Skeletal muscle tissue (tissue), 4 donors: ENCODE measurements around the gene NUP58. TPM values are rescaled to one million over a fixed set of nuclear protein-coding genes. Genes with fewer than 3 reads are reported as not detected.

ENCODE experiments used
- H3K27ac ChIP-seq: one replicate; pipeline ENCODE4 v1.7.0; 2013; ENCODE audit warnings: mild to moderate bottlenecking, low read depth, low read length, inconsistent platforms
- H3K27me3 ChIP-seq, 3 donors: one replicate each; pipeline ENCODE4 v1.7.0; 2013; ENCODE audit warnings: low read length in 3 of 3; ENCODE audit not compliant: control insufficient read depth in 3 of 3, insufficient read depth in 3 of 3
- H3K36me3 ChIP-seq, 3 donors: one replicate each; pipeline ENCODE4 v1.7.0; 2013; ENCODE audit warnings: low read length in 3 of 3; ENCODE audit not compliant: control insufficient read depth in 3 of 3, insufficient read depth in 3 of 3
- H3K4me1 ChIP-seq, 3 donors: one replicate each; pipeline ENCODE4 v1.7.0; 2013; ENCODE audit warnings: low read length in 3 of 3, mild to moderate bottlenecking in 3 of 3; ENCODE audit not compliant: control insufficient read depth in 3 of 3, insufficient read depth in 3 of 3
- H3K4me3 ChIP-seq, 3 donors: one replicate each; pipeline ENCODE4 v1.7.0; 2013; ENCODE audit warnings: low read length in 3 of 3
- H3K9ac ChIP-seq, 3 donors: one replicate each; pipeline ENCODE4 v1.7.0; 2013; ENCODE audit warnings: low read length in 3 of 3, mild to moderate bottlenecking in 3 of 3, moderate library complexity in 2 of 3, low read depth in 1 of 3
- H3K9me3 ChIP-seq, 3 donors: one replicate each; pipeline ENCODE4 v1.7.0; 2013; ENCODE audit warnings: low read length in 3 of 3; ENCODE audit not compliant: control insufficient read depth in 3 of 3
- total RNA-seq: library from RNA; depleted of rRNA; stranded (reverse); fragments of >200 nt; gene quantifications from one replicate; pipeline ENCODE4 v1.2.3, GENCODE V29; 2014
- donor health status: Osteomylitis.

The NUP58 gene
- total RNA-seq, 1 donor from 2014 or later, result 45.4 TPM

DNA sequence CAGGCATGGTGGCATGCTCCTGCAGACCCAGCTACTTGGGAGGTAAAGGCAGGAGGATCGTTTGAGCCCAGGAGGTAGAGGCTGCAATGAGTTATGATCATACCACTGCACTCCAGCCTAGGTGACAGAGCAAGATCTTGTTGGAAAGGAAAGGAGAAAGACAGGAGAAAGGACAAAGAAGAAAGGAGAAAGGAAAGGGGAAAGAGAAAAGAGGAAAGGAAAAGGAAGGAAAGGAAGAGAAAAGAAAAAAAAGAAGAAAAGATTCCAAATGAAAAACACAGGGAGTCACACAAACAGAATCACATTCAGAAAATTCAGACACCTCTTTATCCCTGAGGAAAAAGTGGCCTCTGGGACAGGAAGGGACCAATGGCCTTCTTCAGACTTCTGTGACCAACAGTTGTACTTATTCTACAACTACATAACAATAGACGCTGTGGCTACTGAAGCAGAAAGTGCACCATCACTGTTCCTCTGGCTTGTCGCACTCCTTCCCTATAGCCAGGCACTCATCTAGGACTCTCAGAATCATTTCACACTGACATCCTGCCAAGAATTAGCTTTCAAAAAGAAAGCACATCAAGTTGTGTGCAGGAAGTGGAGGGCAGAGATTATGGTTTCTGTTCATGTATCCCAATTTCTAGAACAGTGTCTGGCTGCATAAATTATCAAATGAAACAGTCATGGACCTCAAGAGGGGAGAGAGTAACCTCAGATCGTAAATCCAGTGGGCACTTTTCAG, 20.1 kb upstream of the NUP58 start:
- no peak overlapping the region for H3K27ac ChIP-seq
- no peak overlapping the region for H3K4me3 ChIP-seq
- H3K4me1 ChIP-seq, result peaks cover 0 to 7% (median 0%) of the 10 kb centered on the region in 3 donors
- no peaks in the 10 kb centered on the region for H3K36me3 ChIP-seq
- H3K9ac ChIP-seq, result no peak overlapping the region
- no peaks in the 10 kb centered on the region for H3K27me3 ChIP-seq
- no peaks in the 10 kb centered on the region for H3K9me3 ChIP-seq

DNA sequence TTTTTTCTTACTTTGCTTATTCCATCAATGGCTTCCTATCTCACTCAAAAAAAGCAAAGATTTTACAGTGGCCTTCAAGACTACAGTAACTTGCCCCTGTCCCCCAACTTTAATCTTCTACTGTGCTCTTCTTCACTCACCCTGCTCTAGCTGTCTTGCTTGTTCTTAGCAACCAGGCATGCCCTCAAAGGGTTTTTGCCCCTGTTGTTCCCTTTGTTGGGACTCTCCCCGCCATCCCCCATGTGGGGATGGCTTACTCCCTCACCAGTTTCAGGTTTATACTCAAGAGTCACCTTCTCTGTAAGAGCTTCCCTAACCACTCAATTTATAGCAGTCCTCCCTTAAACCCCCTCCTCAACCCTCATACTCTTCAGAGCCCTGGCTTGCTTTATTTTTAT, 19.5 kb upstream of the NUP58 start:
- no peaks in the 10 kb centered on the region for H3K27me3 ChIP-seq
- H3K4me3 ChIP-seq, result no peak overlapping the region
- H3K27ac ChIP-seq, result no peak overlapping the region
- H3K9ac ChIP-seq, result no peak overlapping the region
- H3K36me3 ChIP-seq, result no peaks in the 10 kb centered on the region
- no peaks in the 10 kb centered on the region for H3K9me3 ChIP-seq
- peaks cover 0 to 7% (median 0%) of the 10 kb centered on the region in 3 donors for H3K4me1 ChIP-seq

DNA sequence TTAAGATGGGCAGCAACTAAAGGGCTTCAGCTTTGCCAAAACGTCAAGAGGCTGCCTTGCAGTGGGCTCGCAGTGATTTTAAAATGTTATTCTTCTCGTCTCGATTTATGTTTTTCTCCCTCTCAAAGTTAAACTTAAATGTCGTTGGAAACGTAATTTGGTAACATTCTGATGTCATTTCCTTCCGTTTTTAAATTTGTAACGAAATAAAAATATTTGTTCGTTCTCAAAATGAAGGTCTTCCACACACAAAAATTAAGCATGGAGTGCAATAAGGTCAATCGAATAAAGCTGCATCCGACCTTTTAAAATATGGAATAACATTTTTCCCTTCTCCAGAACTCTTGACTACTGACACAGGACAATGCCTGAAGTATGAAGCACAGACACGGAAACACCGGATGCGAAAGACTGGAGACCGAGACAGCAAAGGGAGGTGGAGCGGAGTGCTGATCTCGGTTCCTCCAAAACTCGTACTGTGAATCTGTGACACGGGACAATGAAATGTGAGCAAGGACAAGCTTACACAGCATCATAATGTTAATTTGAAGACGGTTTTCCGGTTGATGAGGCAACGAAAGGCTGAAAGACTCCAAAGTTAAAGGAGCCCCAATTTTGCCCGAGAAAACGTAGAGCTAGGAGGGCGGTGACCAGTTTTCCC, 15.0 kb upstream of the NUP58 start:
- no peaks in the 10 kb centered on the region for H3K36me3 ChIP-seq
- H3K4me3 ChIP-seq, result peak overlapping the region; percentile 83 to 92 (median 91)
- H3K9ac ChIP-seq, result peak overlapping the region; percentile 74 to 92 (median 91)
- no peaks in the 10 kb centered on the region for H3K27me3 ChIP-seq
- peaks cover 3 to 9% (median 4%) of the 10 kb centered on the region in 3 donors for H3K4me1 ChIP-seq
- H3K9me3 ChIP-seq, result no peaks in the 10 kb centered on the region
- H3K27ac ChIP-seq, result peak overlapping the region; percentile 79

DNA sequence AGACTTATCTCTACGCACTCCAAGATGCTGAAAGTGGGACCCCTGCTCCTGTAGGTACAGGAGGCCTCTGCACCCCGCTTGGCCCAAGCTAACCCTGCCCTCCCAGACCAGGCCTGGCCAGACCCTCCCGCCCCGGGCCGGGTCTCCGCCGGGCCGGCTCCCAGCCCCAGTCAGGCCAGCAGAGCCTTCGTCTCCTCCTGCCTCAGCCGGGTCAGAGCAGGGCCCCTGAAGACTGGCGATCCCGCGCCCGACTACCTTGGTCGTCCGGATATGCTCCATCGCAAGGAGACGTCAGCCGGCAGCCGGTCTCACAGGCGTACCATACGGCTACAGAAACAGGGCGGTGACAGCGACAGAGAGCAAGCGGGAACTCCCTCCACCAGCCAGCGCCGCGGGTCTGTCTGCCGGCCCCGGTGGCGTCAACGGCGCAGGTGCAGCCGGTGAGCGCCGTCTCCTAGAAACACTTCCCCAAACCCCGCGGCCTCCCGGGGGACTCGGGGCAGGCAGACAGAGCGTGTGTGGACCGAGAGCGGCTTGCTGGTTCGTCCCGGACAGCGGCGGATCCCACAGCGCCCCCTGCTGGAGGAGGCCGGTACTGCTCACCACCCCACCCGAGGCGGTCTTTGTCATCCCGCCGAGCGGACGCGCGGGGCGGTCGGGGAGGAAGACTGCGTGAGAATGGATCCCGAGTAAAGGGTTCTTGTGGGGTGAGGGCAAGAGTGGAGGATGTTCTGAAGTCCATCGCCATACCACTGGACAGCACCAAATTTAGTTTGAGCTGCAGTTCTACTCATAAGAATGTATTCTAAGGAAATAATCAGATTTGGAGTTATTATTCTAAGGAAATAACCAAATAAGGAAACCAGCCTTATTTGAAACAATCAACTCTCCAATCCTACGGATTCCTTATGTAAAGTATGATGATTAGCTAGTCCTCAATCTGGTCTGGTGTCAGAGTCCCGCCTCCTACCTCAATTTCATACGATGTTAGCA, 14.2 kb upstream of the NUP58 start, which contains the start of gene MTMR6:
MTMR6 (minus strand) TSS at position 520 of the 993 bp plus-strand sequence; CDS start at position 279, 241 bp downstream.
- Histone ChIP-seq H3K36me3 (no peaks in the 10 kb centered on the region), H3K4me1 (peaks cover 3 to 9% (median 4%) of the 10 kb centered on the region in 3 donors), H3K4me3 (peak within 1 kb of the TSS; percentile 83 to 92 (median 91)), H3K27ac (peak within 1 kb of the TSS; percentile 79), H3K27me3 (no peaks in the 10 kb centered on the region), H3K9ac (peak within 1 kb of the TSS; percentile 74 to 92 (median 91)), H3K9me3 (no peaks in the 10 kb centered on the region)

DNA sequence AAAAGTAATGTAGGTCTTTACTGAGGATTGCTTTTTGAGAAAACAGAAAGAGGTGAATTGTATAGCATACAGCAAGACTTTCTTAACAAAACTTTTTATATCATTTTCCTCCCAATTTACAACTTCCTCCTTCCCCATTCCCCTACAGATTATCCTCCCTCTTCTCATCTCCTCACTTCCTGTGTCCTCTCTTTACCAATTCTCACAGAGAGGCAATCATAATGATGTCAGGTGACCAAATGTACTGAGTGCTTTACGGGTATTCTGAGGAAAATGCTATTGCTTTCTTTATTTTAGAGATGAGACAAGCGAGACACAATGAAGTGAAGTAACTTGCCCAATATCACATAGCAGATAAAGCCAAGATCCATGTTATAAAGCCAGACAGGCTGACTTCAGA, 12.5 kb upstream of the NUP58 start:
- no peaks in the 10 kb centered on the region for H3K9me3 ChIP-seq
- peaks cover 3 to 9% (median 4%) of the 10 kb centered on the region in 3 donors for H3K4me1 ChIP-seq
- H3K36me3 ChIP-seq, result no peaks in the 10 kb centered on the region
- no peak overlapping the region for H3K27ac ChIP-seq
- no peak overlapping the region for H3K4me3 ChIP-seq
- H3K27me3 ChIP-seq, result no peaks in the 10 kb centered on the region
- no peak overlapping the region for H3K9ac ChIP-seq

DNA sequence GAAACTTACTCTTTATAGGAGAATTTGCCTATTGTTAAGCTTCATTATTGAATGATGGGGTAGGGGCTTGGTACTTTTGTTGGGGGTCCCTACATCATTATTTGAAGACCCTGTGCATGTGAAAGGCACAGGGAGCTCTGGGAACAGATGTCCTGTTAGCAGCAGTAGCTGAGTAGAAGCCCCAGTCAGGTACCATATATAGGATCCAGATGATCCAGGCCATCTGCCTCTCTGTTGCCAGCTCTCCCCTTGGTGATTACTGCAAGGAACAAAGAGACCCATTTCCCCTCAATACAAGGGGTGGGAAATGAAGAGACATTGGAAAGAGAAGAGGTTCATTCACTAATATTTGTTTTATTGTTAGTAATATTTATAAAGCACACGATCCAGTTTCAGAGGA, 9.7 kb upstream of the NUP58 start:
- peaks cover 3 to 4% (median 3%) of the 10 kb centered on the region in 3 donors for H3K4me1 ChIP-seq
- H3K36me3 ChIP-seq, result no peaks in the 10 kb centered on the region
- H3K9me3 ChIP-seq, result no peaks in the 10 kb centered on the region
- no peak overlapping the region for H3K9ac ChIP-seq
- H3K27ac ChIP-seq, result no peak overlapping the region
- H3K4me3 ChIP-seq, result no peak overlapping the region
- peaks cover 2 to 5% (median 3%) of the 10 kb centered on the region in 3 donors for H3K27me3 ChIP-seq

DNA sequence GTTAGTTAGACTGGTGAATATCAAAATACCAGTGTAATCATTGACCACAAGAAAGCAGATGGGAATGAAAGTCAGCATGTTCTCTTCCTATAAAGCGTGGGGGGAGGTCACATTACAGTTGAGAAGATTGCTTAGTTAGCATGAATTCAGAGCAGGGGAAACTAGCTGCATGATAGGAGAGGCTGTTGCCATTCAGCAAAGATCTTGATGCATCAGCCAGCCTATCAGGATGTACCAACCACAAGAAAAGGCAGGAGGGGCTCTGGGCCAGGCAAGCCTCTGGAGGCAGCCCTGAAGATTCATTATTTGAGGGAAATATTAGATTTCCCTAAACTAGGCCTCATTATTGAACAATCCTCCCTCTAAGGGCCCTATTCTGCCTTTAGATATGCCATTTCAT, 9.1 kb upstream of the NUP58 start:
- H3K9me3 ChIP-seq, result no peaks in the 10 kb centered on the region

DNA sequence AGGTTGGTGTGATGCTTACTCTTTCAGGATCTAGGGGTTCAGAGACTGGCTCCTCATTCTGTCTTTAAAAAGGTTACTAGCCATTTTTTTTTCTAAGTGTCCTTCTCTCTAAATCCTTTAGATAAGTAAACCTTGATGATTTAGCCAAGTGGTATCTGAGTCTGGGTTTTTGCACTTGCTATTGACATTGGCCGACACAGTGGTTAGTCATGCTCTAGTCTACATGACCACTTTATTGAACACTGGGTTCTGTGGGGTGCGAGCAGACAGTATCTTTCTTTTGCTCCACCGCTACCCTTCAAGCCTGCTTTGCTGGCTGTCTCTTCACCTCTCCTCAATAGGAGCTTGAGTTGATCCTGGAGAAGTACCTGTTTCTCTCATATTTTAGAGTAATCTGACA, 6.2 kb upstream of the NUP58 start:
- H3K9me3 ChIP-seq, result no peaks in the 10 kb centered on the region
- no peak overlapping the region for H3K27ac ChIP-seq
- no peaks in the 10 kb centered on the region for H3K36me3 ChIP-seq
- no peak overlapping the region for H3K4me3 ChIP-seq
- H3K27me3 ChIP-seq, result peaks cover 3 to 8% (median 4%) of the 10 kb centered on the region in 3 donors
- H3K4me1 ChIP-seq, result no peaks in the 10 kb centered on the region
- H3K9ac ChIP-seq, result no peak overlapping the region

More for the DNA sequence above, 9.1 kb upstream of the NUP58 start:
- H3K4me1 ChIP-seq, result peaks cover 3 to 4% (median 3%) of the 10 kb centered on the region in 3 donors
- H3K27me3 ChIP-seq, result peaks cover 3 to 8% (median 4%) of the 10 kb centered on the region in 3 donors
- no peak overlapping the region for H3K27ac ChIP-seq
- H3K4me3 ChIP-seq, result no peak overlapping the region
- H3K36me3 ChIP-seq, result no peaks in the 10 kb centered on the region
- H3K9ac ChIP-seq, result no peak overlapping the region

DNA sequence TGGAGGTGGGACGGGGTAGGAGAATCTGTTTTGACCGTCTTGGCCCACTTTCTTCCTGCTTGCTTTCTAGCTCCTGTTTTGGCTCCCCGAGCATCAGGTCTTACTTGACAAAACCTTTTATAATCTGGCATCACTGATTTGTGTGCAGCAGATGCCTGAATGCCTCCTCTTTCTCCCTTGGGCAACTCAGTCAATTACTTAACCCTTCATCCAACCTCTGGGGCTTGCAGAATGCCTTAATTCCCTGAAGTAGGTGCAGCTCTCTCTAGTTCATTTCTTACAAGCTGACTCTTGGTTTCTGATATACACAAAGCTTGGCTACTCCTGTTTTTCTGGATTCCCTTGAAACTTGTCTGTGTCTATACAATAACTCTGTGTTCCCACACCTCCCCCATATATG, 5.7 kb upstream of the NUP58 start:
- no peaks in the 10 kb centered on the region for H3K36me3 ChIP-seq
- H3K9ac ChIP-seq, result no peak overlapping the region
- H3K27ac ChIP-seq, result no peak overlapping the region
- H3K4me1 ChIP-seq, result peaks cover 0 to 3% (median 1%) of the 10 kb centered on the region in 3 donors
- H3K9me3 ChIP-seq, result no peaks in the 10 kb centered on the region
- H3K4me3 ChIP-seq, result no peak overlapping the region
- peaks cover 3 to 8% (median 8%) of the 10 kb centered on the region in 3 donors for H3K27me3 ChIP-seq
